HG03378 (cell line): ENCODE measurements around the gene TTC39A.
A peak's percentile ranks its signal among the peaks of the same experiment; 100 is the strongest.
"Not testable (repeated sequence)": the region's sequence is repeated elsewhere in the genome, so short reads cannot be mapped to it uniquely, and the experiment has no call there.

Experiments used
- ATAC-seq: cut with Tn5 transposase; IDR thresholded peaks from one replicate; pipeline ENCODE4 v1.9.1; 2021; ENCODE audit warnings: mild to moderate bottlenecking, moderate library complexity; ENCODE audit not compliant: unreplicated experiment

Gene TTC39A

GRCh38 chr1:51272916-51273315 lies 57.4 kb downstream of the TTC39A start:
- ATAC-seq: no peak

GRCh38 chr1:51270751-51271150 lies 59.6 kb downstream of the TTC39A start:
- no peak for ATAC-seq

- ATAC-seq: peak; percentile 14
Measured at GRCh38 chr1:51268634-51269033, 61.7 kb downstream of the TTC39A start.

- no peak for ATAC-seq
Measured at GRCh38 chr1:51266791-51267190, 63.6 kb downstream of the TTC39A start.

- no peak for ATAC-seq
Measured at GRCh38 chr1:51266181-51266580, 64.2 kb downstream of the TTC39A start.

GRCh38 chr1:51265618-51266017 lies 64.7 kb downstream of the TTC39A start:
- no peak for ATAC-seq

GRCh38 chr1:51264451-51264850 lies 65.9 kb downstream of the TTC39A start:
- ATAC-seq: no peak

GRCh38 chr1:51263147-51263877 lies 67.0 kb downstream of the TTC39A start:
- no peak for ATAC-seq

- no peak for ATAC-seq
Measured at GRCh38 chr1:51255331-51255730, 75.0 kb downstream of the TTC39A start.

GRCh38 chr1:51253691-51254090 lies 76.7 kb downstream of the TTC39A start:
- no peak for ATAC-seq

GRCh38 chr1:51252366-51252765 lies 78.0 kb downstream of the TTC39A start:
- no peak for ATAC-seq

GRCh38 chr1:51251165-51251564 lies 79.2 kb downstream of the TTC39A start:
- not testable (repeated sequence) for ATAC-seq

- ATAC-seq: not testable (repeated sequence)
Measured at GRCh38 chr1:51250729-51251128, 79.6 kb downstream of the TTC39A start.

GRCh38 chr1:51249445-51249844 lies 80.9 kb downstream of the TTC39A start:
- no peak for ATAC-seq

- no peak for ATAC-seq
Measured at GRCh38 chr1:51247499-51247898, 82.9 kb downstream of the TTC39A start.

- peak; percentile 94 for ATAC-seq
Measured at GRCh38 chr1:51247022-51247421, 83.3 kb downstream of the TTC39A start.

- ATAC-seq: no peak
Measured at GRCh38 chr1:51242546-51242945, 87.8 kb downstream of the TTC39A start.

- ATAC-seq: no peak
Measured at GRCh38 chr1:51241119-51241518, 89.2 kb downstream of the TTC39A start.

GRCh38 chr1:51240084-51240483 lies 90.3 kb downstream of the TTC39A start:
- no peak for ATAC-seq

GRCh38 chr1:51238034-51238403 lies 92.3 kb downstream of the TTC39A start:
- no peak for ATAC-seq

- no peak for ATAC-seq
Measured at GRCh38 chr1:51237351-51238033, 92.9 kb downstream of the TTC39A start.
